Kidney epithelial cell (primary cell): Measurements from ENCODE around the gene TEX26. TPM values are rescaled to one million over a fixed set of nuclear protein-coding genes. Genes with fewer than 3 reads are reported as not detected.

Experiments
- DNase-seq: peaks from one replicate; pipeline ENCODE4 v3.0.0-alpha.2; 2010; ENCODE audit warnings: low read depth
- H3K27me3 ChIP-seq: 2 replicates; pipeline ENCODE4 v1.6.0; 2011; ENCODE audit warnings: low read length; ENCODE audit not compliant: control insufficient read depth, insufficient read depth
- H3K36me3 ChIP-seq: 2 replicates; pipeline ENCODE4 v1.5.1; 2011; ENCODE audit warnings: low read length; ENCODE audit not compliant: control insufficient read depth, insufficient read depth
- H3K4me3 ChIP-seq: 2 replicates; pipeline ENCODE4 v1.5.1; 2011; ENCODE audit warnings: low read depth, mild to moderate bottlenecking, control low read depth, low read length
- CTCF ChIP-seq: IDR thresholded peaks from 2 replicates; pipeline ENCODE4 v1.5.1; 2011; ENCODE audit warnings: mild to moderate bottlenecking, moderate library complexity, low read length, control low read depth, inconsistent platforms; ENCODE audit not compliant: insufficient read depth, poor library complexity, severe bottlenecking
- total RNA-seq: library from RNA; depleted of rRNA; stranded (reverse); fragments of >200 nt; gene quantifications from 2 replicates; pipeline ENCODE4 v1.2.3, GENCODE V29; 2015

Gene TEX26
- total RNA-seq, 1 donor from 2014 or later, result not detected

GRCh38 chr13:31016342-31017325, 84.2 kb downstream of the TEX26 start:
- no peak for TF ChIP-seq CTCF
- no peak overlapping the region for H3K4me3 ChIP-seq
- no peaks in the 10 kb centered on the region for H3K27me3 ChIP-seq
- no peak for DNase-seq
- H3K36me3 ChIP-seq, result no peaks in the 10 kb centered on the region

GRCh38 chr13:31018511-31018910, 86.1 kb downstream of the TEX26 start:
- no peak for DNase-seq
- TF ChIP-seq CTCF, result no peak
- Histone ChIP-seq H3K27me3 (no peaks in the 10 kb centered on the region), H3K36me3 (no peaks in the 10 kb centered on the region), H3K4me3 (no peak overlapping the region)

- TF ChIP-seq CTCF, result no peak
- no peak for DNase-seq
- Histone ChIP-seq H3K4me3 (no peak overlapping the region), H3K27me3 (no peaks in the 10 kb centered on the region), H3K36me3 (no peaks in the 10 kb centered on the region)
These were observed 88.5 kb downstream of the TEX26 start for GRCh38 chr13:31020996-31021395.

GRCh38 chr13:31022288-31022895, 89.9 kb downstream of the TEX26 start:
- no peak for DNase-seq
- no peaks in the 10 kb centered on the region for H3K36me3 ChIP-seq
- TF ChIP-seq CTCF, result no peak
- H3K27me3 ChIP-seq, result no peaks in the 10 kb centered on the region
- no peak overlapping the region for H3K4me3 ChIP-seq

- no peak for TF ChIP-seq CTCF
- H3K27me3 ChIP-seq, result no peaks in the 10 kb centered on the region
These were observed 90.6 kb downstream of the TEX26 start for GRCh38 chr13:31022928-31023530.

More at GRCh38 chr13:31022928-31023530, 90.6 kb downstream of the TEX26 start:
- Histone ChIP-seq H3K4me3 (no peak overlapping the region), H3K36me3 (no peaks in the 10 kb centered on the region)
- DNase-seq, result no peak

Other genes with a start within 250 kb of the TEX26 start
- 85.4 and 96.0 TPM in 2 replicates for gene ALOX5AP, start 197.1 kb upstream of the TEX26 start, total RNA-seq
- gene MEDAG, start 26.4 kb upstream of the TEX26 start, total RNA-seq, result 3.2 and 4.7 TPM in 2 replicates
- 51.4 and 52.3 TPM in 2 replicates for gene HSPH1, start 229.2 kb downstream of the TEX26 start, total RNA-seq